ENCODE measurements around the gene GOLGA5.

DNA sequence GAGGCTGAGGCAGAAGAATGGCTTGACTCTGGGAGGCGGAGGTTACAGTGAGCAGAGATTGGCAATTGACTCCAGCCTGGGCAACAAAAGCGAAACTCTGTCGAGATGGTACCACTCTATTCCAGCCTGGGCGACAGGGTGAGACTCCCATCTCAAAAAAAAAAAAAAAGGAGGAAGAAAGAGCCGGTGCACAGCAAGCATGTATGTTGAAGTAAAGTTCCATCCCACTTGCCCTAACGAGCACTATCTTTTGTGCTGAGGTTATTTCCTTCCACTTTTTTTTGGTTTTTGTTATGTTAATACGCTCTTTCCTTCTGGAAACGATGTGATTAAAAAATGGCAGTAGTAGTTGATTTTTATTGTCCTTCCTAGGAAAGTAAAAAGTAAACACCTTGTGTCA is 19.5 kb upstream of the GOLGA5 start:
- TF ChIP-seq, protein P1, sequence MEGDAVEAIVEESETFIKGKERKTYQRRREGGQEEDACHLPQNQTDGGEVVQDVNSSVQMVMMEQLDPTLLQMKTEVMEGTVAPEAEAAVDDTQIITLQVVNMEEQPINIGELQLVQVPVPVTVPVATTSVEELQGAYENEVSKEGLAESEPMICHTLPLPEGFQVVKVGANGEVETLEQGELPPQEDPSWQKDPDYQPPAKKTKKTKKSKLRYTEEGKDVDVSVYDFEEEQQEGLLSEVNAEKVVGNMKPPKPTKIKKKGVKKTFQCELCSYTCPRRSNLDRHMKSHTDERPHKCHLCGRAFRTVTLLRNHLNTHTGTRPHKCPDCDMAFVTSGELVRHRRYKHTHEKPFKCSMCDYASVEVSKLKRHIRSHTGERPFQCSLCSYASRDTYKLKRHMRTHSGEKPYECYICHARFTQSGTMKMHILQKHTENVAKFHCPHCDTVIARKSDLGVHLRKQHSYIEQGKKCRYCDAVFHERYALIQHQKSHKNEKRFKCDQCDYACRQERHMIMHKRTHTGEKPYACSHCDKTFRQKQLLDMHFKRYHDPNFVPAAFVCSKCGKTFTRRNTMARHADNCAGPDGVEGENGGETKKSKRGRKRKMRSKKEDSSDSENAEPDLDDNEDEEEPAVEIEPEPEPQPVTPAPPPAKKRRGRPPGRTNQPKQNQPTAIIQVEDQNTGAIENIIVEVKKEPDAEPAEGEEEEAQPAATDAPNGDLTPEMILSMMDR (IDR thresholded peaks at IDR 0.05; ENCODE audit: poor library complexity): no peak
- no peak for TF ChIP-seq EZH2 (IDR thresholded peaks at IDR 0.05; ENCODE audit: borderline replicate concordance)
